ENCODE data around the gene GRIK4.

- no peak for TF ChIP-seq CTCF (IDR thresholded peaks at IDR 0.05; ENCODE audit: insufficient read depth, low read depth, low read length)
- TF ChIP-seq EZH2 (IDR thresholded peaks at IDR 0.05; ENCODE audit: insufficient read depth, low read length), result no peak
Measured at GRCh38 chr11:120532832-120533196, 21.3 kb downstream of the GRIK4 start.
